HG02642 (cell line): ENCODE measurements around the gene VTI1A.

Experiments used
- ATAC-seq: cut with Tn5 transposase; IDR thresholded peaks from one replicate; pipeline ENCODE4 v1.9.1; 2021; ENCODE audit warnings: mild to moderate bottlenecking; ENCODE audit not compliant: unreplicated experiment, poor library complexity

Gene VTI1A

DNA sequence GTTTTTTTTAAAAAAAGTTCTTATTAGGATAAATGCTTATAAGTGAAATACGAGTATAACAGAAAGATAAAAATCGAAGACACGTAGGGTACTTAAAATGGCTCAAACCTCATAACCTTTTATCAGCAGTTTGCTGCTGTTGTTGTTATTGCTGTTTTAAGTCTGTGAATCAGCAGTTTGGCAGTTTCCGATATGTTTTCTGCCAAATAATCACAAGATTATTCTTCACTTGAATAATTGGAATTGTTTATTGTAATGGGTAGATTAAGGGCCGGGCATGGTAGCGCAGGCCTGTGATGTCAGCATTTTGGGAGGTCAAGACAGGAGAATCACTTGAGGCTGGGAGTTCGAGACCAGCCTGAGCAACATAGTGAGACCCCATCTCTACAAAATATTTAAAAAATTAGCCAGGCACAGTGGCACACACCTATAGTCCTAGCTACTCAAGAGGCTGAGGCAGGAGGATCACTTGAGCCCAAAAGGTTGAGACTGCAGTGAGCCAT is 177.6 kb downstream of the VTI1A start:
- ATAC-seq: no peak

DNA sequence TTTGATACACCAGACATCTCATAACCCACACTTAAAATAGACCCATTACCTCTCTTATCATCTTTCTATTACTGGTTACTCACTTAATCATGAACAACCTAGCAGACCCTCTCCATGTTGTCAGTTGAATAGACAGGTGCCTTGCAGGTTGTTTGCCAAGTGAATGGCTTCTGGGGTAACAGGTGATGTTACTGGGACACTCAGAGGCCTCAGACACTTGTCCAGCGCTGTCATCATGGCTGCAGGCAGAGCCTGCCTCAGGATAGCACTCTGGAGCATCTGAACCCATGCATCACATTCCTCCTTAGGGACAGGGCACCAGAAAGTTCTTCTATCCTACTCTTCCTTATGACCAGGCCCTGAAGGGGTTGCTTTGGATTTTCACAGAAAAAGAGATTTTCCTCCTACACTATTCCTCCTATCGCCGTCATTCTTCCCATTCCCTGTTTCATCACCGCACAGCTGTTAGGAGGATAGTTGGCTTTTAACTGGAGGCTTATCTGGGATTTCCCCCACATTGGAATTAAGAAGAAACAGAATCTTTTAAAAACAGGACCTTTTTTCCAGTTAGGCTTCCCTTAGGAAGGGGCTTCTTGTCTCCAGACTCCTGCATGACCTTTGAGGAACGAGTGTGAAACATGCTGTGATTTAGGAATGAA is 182.1 kb downstream of the VTI1A start:
- no peak for ATAC-seq

DNA sequence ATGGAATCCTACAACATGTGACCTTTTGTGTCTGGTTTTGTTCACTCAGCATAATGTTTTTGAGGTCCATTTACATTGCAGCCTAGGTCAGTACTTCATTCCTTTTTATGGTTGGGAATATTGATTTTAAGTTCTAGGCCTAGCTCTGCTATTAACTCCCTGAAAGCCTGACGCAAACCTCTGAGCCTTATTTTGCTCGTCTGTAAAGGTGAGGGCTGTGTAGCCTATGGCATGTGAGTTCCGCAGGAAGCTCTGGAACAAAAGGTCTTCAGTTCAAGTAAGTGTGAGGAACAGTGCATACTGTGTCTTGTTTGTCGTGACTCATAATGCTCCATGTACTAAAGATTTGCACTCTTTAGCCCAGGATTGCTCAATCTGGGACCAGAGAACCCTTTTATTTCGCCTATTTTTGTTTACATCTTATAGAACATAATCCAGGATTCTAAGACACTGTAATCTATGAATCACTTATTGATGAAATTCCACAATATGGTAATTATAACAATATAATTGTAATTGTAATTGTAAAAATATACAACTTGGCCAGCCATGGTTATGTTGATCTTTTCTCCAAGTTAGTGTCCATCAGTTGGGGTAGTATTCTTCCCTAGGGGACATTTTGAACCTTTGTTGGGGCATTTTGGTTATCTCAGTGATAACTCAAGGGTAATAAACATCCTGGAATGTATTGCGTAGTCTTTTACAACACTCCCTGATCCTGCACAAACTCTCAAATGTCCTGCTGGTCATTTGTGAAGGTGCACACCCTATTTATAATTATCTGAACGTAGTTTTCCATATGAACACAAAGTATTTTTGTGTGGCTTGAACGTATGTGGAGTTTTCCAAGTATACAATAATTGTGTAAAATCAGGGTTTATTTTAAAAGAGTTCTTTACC is 184.7 kb downstream of the VTI1A start:
- no peak for ATAC-seq

DNA sequence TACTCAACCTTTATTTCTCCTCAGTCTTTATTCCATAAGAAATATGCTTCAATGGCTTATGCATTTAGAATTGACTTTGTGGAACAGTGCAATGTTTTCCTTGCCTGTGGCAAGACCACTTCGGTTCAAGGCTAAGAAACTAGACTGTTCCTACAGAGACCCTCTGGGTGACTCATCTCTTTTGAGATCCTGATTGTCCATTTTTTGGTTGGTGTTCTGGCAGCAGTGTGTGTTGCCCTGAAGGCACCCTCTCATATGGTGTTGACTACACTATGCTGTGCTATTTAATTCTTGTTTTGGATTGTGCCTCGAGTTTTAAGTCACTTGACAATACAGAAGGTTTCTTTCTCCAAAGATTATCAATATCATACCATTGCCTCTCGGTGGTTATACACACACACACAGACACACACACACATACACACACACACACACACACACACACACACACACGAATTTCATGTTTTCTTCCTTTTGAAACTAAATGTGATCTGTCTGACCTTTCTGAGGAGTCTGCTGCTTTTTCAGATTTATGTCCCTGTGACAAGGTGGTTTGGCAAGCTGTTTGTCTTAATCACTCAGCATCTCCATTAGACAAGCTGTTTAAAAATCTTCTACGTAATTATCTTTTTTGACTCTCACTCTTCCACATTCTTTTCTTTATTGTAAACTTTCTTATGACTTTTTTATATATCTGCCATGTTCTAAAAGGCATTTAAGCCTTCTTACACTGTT is 187.2 kb downstream of the VTI1A start:
- no peak for ATAC-seq

DNA sequence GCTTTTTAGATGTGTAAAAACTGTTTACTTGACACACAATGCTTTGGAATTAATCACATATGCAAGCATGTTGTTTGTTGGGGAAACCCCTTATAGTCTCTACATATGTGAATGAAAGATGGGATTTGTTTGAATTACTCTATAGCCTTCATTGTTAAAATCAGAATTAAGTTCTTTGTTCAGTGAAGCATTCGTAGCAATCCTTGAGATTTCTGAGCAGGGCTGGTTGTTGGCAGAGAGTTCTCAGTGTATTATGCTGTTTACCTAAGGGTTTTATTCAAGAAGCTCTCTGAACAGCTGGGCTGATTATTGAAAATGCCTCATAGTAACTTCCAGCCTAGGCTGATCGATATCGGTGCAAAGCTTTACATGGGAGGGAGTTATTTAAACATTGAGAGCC is 190.9 kb downstream of the VTI1A start:
- no peak for ATAC-seq

DNA sequence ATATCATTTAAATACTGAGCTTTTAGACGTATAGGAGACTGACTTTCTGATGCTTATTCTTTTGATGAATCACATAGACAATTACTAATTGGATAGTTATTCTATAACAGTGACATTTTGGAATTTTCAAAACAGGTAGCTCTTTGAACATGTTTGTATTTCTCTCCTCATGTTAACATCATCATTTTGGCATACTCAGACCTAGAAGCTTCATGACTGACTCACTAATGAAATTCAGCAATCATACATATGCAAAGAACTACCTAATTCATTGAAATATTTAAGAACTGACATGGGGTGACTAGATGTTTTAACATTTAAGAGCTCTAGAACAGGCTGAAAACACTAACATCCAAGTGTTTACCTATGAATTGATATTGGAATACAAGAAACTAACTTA is 192.3 kb downstream of the VTI1A start:
- ATAC-seq: no peak

DNA sequence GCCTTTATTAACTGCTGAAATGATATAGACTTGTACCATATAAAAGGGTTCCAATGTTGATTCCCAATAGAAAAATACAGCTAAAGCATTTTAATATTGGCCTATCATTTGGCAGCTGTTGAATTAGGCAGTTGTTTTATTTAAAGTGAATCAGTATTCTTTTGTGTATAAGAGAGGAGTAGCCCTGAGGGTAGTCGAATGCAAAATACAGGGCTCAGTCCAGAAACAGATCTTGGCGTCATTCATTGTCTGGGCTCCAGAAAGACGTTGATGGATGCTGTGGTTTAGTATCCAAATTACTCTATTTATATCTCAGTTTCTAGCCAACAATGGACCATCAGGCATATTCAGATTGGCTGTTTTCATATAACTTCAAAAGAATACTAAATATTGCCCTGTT is 193.6 kb downstream of the VTI1A start:
- ATAC-seq: no peak

DNA sequence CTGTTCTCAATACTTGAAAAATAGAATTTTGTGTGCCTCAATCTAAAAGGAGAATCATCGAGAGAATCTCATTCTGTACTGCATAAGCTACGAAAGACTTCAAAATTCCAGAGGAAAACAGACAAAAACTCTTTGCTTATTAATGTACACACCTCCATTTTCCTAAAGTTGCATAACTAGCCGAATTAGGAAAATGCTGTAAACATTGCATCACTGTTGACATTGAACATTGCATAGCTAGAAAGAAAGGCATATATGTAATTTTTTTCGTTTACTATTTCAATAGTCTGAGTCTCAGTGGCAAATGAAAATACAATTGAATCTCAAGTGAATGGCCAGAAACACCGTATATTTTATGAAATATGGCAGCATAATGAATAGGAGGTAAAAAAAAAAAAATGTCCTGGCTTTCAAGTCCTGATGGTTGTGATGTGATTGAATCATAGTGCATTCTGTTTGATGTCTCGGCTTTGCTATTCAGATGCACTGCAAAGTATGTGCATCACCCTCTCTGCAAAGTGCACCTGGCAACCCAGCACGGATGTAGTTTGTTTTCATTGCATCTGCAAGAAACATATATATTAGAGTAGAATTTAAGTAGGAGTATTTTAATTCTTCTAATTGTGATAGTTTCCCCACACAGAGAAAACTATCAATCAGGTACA is 196.7 kb downstream of the VTI1A start:
- no peak for ATAC-seq

DNA sequence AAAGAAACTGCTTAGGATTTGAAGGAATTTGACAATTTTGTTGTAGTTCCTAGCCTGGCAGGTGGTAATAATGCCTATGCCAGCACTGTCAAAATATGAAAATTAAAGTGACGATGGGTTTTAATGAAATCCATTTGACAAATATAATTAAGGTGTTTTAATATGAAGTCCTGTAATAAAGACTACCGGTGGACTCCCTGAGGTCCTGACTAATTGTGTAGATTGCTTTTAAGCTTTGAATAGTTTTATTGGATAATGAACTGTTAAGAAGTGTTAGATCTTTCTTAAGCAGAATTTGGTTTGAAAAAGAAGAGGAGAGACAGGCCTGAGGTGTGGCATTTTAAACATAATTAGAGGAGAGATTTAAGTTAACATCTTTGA is 197.2 kb downstream of the VTI1A start:
- no peak for ATAC-seq

DNA sequence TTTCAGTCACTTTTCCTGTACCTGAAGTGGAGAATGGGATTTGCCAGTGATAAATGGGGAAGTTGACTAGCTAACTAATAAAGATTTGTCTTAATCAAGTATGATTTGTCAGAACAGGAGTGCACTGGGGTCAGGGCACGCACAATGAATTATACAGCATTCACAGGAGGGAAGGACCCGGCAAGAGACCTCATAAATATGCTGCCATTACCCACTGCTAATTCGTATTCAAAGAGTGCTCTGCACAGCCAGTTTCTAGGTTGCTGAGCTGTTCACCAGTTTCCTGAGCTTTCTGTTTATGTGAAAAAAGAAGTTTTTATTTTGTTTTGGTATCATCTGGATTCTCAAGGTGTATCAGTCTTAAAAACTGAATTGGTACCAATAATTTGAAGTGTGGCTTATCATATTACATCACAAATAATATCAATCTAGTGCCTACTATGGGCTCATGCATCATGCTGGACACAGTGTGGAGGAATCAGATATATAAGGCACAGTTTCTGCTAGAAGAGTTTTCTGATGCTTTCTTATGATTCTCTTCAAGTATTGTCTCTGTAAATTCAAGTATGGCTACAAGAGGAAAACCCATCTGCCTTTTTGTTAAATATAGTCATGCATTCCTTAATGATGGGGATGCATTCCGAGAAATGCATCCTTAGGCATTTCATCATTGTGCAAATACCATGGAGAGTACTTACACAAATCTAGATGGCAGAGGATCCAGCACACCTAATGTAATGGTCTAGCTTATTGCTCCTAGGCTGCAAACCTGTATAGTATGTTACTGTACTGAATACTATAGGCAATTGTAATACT is 202.2 kb downstream of the VTI1A start:
- ATAC-seq: no peak

DNA sequence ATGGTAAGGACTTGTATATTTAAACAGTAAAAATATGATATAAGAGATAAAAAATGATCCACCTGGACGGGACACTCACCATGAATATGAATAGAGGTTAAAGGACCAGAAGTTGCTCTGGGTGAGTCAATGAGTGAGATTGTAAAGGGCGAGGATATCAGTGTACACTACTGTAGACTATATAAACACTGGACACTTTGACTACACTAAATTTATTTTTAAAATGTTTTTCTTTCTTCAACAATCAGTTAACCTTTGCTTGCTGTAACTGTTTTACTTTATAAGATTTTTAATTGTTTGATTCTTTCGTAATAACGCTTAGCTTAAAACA is 202.8 kb downstream of the VTI1A start:
- no peak for ATAC-seq

DNA sequence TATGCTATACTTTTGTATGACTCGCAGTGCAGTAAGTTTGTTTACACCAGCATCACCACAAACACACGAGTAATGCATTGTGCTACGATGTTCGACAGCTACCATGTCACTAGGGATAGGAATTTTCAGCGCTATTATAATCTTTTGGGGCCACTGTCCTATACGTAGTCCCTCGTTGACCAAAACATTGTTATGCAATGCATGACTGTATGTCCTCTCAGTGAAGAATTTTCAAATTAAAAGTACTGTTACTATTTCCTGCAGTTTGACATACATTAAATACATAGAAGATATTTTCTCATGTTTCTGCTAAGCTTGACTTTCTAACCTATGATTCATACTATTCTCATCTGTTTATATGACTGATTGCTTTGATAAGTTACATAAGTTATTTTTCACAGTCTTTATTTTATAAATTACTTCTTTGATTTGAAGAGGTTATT is 203.6 kb downstream of the VTI1A start:
- no peak for ATAC-seq

DNA sequence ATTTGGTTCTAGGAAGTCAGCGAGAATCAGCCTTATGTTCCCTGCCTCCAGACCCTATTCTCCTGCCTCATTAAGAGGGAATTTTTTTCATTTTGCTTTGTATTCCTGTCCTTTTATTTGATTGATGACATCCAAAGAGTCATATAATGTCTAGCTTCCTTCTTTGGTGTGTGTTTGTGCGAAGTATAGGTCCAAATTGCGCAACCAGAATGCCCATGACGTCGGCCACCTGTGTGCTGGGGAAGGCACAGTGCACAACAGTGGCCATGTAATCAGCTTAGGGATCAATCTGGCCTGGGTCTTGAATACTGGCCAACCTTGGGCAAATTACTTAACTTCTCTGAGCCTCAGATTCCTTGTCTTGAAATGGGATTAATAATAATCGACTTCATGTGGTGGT is 206.2 kb downstream of the VTI1A start:
- ATAC-seq: no peak

DNA sequence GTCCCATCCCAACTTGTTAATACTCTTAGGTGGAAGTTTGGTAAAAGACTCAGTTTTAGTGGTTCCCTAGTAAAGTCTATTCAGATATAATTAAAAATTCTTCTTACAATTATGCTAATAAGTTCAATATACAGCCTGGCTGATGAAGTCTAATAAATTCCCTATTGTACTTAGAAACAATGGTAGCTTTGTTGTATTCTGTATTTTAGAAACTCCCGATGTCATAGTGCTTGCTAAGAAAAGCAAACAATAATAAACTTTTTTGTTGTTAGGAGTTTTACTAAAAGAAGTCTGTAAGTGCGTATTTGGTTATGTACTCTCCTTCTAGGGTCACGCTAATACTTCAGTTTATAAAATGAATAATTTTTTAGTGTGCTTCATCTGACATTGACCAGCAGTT is 206.8 kb downstream of the VTI1A start:
- ATAC-seq: no peak

DNA sequence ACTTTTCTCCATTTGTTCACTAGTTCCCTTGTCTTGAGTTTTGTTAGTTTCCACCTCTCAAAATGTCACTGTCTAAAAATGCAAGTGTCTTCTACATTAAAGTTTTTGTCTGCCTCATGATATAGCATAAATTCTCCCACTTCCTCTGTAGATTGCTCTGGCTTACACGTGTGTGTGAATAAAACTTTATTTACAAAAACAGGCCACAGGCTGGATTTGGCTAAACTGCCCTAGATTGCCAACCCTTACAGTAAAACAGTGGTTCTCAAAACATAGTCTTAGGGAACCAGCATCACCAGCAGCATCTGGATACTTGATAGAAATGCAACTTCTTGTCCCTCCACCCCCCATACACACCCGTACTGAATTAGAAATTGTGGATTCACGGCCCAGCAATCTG is 207.8 kb downstream of the VTI1A start:
- ATAC-seq: no peak

DNA sequence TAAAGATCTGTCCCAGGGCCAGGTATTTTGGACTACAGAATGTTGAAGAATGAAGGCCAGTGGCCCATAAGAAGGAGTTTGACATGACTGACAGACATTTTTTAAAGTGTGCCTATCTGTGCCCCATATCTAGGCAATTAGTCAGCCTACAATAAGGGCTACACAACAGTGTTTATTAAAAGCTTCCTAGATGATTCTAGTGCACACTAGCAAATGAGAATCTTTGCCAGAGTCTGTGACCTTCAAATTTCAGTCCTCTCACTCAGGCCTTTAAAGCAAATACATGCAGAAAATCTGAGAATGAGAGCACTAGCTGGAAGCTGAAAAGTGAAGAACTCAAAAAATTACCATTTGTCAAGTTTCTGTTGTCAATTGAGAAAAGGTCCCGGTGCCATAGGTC is 208.7 kb downstream of the VTI1A start:
- no peak for ATAC-seq

DNA sequence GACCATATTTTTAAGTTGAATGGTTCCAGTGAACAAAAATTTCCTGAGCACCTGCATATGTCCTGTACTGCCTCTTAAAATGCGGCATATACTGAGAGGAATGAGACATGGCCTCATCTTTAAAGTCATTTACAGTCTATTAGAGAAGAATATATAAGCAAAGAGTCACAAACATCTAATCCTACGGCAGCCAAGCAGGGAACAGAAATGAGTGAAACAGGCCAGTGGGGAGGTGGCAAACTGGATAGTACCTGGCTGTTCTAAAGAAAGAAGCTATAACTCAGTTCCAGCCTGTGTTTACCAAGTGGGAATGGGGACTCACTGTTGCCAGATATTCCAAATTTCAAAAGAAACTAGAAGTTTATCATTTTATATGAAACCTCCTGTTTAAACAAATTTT is 211.4 kb downstream of the VTI1A start:
- no peak for ATAC-seq

DNA sequence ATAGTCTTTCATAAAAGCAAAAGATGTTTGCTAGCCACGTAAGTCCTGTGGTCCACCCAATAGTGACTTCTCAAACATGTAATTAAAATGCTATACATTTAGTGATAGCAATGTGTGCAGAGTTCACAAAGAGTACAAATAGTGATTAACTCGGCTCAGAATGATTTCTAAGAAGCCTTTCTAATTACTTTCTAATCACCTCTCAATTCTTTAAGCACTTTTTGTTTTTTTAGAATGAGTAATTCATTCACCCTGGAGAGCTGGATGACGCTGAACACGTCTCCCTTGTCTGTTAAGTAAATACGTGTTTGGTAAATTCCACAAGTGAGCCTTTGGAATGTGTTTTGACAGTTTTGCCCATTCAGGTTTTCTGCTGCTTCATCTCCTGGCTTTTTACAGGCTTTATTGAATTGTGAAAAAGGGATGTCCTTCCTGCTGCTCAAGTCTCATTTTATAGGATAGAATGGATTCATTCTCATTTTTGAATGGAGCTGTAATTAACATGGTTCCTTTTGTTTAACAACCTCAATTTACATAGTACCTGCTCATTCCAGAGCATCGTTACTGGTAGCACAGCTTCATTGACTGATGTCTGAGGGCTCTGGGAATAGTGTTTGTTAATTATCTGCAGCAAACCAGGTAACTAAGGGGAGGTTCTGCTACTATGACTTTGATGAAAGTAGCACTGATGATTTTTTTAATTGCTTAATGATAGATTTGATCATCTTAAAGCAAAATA is 212.1 kb downstream of the VTI1A start:
- no peak for ATAC-seq
